Adipose tissue (tissue), 3 donors: ENCODE data around the gene PLEK. TPM values are rescaled to one million over a fixed set of nuclear protein-coding genes. Genes with fewer than 3 reads are reported as not detected.

Experiments used
- H3K27ac ChIP-seq: one replicate; pipeline ENCODE4 v1.5.1; 2013; ENCODE audit warnings: low read depth, low read length
- WGBS, 3 donors: extraction: QIAGEN DNeasy Blood & Tissue Kit; methylation state at CpG; one replicate each; pipeline ENCODE4 v1.1.7; 2013; 5-methylcytosine and 5-hydroxymethylcytosine counted together
- polyA plus RNA-seq, 3 donors: library from polyadenylated mRNA; stranded (reverse); fragments of 200-250 nt; gene quantifications; one replicate each; pipeline ENCODE4 v1.2.3, GENCODE V29; 2013
- donor health status: healthy with polysubstance abuse.
- donor health status: Bipolar disorder and iron deficiency.
- donor health status: healthy.

Gene PLEK, protein sequence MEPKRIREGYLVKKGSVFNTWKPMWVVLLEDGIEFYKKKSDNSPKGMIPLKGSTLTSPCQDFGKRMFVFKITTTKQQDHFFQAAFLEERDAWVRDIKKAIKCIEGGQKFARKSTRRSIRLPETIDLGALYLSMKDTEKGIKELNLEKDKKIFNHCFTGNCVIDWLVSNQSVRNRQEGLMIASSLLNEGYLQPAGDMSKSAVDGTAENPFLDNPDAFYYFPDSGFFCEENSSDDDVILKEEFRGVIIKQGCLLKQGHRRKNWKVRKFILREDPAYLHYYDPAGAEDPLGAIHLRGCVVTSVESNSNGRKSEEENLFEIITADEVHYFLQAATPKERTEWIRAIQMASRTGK
- polyA plus RNA-seq, result 10 to 100 TPM in 2 of 3 donors, 1 to 10 TPM in 1; 1.6 to 52.2 (median 18.2) TPM

DNA sequence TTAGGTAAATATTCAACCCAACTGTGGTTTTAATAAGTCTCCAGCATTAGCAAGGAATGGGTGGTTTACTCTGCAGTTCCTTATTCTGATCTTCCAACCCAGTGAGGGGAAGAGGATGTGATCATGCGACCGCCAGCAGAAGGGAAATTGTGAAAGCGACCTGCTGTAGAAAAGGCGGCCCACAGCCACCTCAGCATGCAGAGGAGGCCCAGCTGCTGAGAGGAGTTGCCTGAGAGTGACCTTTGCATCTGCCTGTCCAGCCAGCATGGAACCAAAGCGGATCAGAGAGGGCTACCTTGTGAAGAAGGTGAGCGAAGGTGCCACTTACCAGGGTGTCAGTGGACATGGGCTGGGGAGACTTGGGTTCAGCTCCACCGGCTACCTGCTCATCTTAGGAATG lies at the start of gene PLEK:
Gene PLEK (plus strand): TSS at position 196 of the 400 bp plus-strand sequence. CDS start 70 bp downstream, at position 266.
- 53 to 84% (median 56%) methylated on average over 7 of the region's 7 CpGs for WGBS, 3 donors
- no peak within 1 kb of the TSS for H3K27ac ChIP-seq

DNA sequence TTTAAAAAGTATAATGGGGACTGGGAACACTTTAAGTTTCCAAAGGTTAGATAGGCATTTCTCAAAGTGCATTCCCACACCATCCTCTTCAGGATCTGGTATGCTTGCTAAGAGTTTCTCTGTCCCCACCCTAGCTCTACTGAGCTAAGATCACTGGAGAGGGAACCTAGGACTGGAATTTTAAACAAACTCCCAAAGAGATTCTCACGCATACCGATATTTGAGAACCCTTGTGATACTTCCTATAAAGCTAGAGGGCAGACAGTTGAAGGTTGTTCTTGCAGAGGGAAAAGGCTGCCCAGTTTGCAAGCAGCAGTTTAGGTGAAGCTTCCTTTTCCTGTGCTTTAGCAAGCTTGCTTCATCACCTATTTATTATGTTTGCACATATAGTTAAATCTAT lies 49.0 kb upstream of the PLEK start:
- no peak overlapping the region for H3K27ac ChIP-seq
- 46 to 70% (median 58%) methylated on average over 2 of the region's 2 CpGs for WGBS, 3 donors

DNA sequence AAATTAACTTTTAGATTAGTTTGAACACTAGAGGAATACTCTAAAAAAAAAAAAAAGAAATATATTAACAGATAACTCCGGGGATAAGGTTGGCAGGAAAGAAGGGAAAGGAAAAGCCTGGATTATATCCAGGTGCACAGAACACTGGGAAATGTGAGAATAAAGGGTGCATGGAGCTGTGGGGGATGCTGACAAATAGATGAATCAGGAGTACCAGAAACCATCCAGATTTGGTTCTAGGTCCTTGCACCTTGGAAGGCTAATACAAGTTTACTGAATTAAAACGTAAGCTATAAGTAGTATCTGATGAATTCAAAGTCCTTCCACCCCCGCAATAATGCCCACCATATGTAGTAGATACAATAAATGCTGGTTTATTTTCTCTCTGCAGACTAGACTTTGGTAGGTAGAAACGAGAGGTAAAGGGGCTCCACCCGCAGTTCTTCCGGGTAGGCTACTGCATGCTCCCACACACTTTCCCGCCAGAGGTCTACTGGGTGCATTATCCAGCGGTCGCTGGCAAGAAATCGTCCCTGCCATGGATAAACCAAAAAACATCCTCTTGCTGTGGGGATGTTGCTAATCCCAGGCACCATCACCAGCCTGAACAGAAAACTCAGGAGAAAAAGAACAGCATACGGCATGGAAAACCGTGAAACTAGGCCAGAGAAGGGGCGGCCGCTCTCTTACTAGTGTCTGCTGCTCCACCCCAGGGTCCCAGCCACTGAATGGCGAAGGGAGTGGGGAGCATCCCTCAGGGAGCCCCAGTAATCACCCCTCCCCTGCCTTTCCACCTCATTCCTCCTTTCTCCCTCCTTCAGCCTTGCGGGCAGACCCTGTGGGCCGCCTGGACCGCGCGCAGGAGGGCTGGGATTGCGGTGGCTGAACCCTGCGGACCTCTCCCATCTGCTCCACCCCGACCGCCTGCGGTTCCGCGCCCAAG lies 46.8 kb upstream of the PLEK start:
- H3K27ac ChIP-seq, result peak overlapping the region; percentile 83
- WGBS, 3 donors, result 24 to 35% (median 32%) methylated on average over 27 of the region's 27 CpGs

DNA sequence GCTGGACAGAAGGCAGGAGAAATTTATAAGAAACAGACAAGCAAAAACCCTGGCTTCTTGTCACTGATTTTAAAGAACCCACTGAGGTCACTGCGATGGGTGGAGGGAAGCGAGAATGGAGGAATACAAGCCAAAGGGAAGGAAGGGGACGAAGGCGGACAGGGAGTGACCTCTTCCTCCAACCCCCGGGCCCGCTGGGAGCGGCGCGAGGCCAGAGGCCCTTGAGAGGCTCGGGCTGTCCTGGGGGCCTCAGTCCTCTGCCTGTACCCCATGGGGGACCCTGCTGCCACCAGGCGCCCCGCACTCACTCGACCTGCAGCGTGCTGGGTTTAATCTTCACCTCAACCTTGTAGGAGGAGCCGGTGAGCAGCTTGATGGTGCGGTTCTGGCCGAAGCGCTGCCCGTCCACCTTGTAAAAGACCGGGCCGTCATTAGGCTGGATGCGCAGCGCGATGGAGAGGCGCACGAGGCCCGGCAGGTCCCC lies 46.1 kb upstream of the PLEK start:
- WGBS, 3 donors, result 0 to 2% (median 1%) methylated on average over 27 of the region's 27 CpGs
- H3K27ac ChIP-seq, result peak overlapping the region; percentile 83

DNA sequence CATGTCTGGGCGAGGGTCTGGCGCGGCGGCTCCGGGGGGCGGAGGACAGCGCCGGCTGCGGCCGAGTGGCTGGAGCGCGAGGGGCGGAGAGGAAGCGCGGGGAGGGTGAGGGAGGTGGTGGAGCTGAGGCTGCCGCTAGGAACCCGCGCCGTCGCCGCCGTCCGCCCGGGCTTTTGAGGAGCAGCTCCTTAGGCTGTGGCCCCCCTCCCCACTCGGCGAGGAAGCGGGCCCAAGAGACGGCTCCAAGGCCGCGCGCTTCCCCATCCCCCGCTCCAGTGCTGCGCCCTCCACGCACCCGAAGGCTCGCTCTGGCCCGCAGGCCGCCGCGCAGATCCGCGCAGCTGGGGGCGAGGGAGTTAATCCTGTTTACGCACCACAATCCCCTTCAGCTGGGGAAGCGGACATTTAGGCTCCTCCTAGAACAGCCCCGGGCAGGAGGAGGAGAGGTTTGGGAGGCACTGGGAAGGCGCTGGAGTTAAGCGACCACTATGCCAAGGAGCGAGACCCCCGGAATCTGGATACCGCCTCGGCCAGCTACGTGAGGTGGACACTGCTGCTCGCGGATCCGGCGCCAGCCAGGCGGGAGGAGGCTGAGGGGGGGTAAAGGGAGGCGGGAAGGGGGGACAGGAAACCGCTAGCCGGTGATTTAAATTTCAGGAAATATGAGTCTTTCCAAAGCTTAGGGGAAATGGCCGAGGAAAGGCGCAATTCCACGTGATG lies 45.5 kb upstream of the PLEK start, which contains the start of gene CNRIP1:
Gene CNRIP1 (minus strand): TSS at position 552 of the 720 bp plus-strand sequence. CDS start 549 bp downstream, at position 3.
- peak within 1 kb of the TSS; percentile 88 for H3K27ac ChIP-seq
- WGBS, 3 donors, result 1% methylated on average over 55 to 64 of the region's 64 CpGs

DNA sequence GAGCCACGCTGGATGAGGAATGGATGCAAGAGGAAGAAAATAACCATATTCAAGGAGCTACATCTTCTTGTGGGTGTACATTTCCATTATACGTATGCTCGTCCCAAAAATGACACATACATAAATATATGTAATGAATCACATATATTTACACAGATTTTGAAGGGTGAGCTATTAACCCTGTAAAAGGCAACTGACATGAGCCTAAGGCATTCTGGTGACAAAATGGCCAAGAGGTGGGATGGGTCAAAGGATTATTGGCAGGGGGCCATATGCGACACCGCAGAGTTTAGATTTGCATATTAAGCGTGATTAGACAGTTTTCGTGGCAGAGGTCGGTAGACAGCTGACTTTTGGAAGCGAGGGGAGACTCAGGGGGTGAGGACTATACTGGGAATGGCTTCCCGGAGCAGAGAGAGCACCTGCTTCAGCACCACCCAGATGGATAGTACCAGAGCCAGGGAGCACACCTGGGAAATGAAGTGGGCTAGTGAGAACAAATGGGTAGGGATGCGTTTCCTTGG lies 44.9 kb upstream of the PLEK start:
- WGBS, 3 donors, result 4 to 5% (median 5%) methylated on average over 11 of the region's 11 CpGs
- no peak overlapping the region for H3K27ac ChIP-seq

DNA sequence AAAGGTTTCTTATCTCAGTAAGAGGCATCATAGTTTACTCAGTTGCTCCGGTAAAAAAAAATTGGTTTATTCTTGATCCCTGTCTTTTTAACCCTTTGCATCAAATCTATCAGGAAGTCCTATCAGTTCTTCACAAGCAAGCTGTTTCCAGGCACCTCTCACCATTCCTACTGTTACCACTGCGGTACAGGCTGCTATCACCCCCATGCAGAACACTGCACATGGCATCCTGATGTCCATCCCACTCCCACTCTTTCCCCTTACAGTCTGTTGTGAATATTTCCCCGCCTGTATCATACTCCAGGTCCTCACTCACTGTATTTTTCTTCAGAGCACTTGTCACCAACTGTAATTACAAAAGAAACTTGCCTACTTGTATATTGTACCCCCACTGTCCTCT lies 40.0 kb upstream of the PLEK start:
- 71 to 88% (median 87%) methylated on average over 3 of the region's 3 CpGs for WGBS, 3 donors
- H3K27ac ChIP-seq, result no peak overlapping the region

DNA sequence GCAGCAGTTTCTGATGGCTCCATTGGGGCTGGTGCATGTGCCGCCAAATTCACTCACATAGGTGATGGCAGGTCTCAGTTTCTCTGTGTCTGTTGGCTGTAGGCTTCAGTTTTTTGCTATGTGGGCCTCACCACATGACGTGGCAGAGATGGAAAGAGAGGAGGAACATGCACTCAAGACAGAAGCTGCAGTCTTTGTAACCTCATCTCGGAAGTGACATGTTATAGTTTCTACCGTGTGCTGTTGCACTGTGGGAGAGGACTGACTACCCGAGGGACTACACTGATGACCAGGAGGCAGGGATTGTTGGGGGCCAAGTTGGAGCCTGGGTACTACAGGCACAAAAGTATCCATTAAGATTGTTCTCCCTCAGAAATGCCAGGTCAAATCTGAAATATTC lies 36.2 kb upstream of the PLEK start:
- 62 to 79% (median 70%) methylated on average over 5 of the region's 5 CpGs for WGBS, 3 donors
- H3K27ac ChIP-seq, result no peak overlapping the region

DNA sequence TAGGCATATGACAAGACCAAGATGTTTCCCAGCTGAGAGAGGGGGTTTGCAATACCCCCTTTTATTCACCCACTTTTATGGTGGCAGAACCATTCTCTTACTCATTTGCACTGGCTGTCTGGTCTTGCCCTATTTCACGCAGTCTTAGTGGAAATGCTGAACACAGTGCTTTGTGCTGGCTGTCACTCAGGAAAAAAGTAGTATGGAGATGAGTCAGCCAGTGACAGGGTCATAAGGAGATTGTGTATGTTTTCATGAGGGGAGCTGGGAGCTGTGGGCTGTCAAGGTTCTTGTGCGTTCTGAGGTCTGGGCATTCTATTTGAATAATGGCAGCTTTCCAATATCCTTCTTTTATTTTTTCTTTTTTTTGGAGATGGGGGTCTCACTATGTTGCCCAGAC lies 34.4 kb upstream of the PLEK start:
- 75 to 89% (median 76%) methylated on average over 2 of the region's 2 CpGs for WGBS, 3 donors

DNA sequence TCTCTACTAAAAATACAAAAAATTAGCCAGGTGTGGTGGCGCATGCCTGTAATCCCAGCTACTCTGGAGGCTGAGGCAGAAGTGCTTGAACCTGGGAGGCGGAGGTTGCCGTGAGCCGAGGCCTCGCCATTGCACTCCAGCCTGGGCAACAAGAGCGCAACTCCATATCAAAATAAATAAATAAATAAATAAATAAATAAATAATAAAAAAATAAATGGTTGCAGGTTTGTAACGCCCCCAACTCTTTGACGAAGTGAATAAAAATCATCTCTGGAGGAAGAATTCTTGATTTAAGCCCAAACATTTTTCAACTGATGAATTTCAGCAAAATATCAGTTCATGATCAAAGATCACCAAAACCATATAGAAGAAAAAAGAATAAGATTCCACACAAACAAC lies 32.1 kb upstream of the PLEK start:
- H3K27ac ChIP-seq, result no peak overlapping the region
- WGBS, 3 donors, result 86 to 91% (median 91%) methylated on average over 8 of the region's 8 CpGs

More for the DNA sequence above, 34.4 kb upstream of the PLEK start:
- no peak overlapping the region for H3K27ac ChIP-seq

DNA sequence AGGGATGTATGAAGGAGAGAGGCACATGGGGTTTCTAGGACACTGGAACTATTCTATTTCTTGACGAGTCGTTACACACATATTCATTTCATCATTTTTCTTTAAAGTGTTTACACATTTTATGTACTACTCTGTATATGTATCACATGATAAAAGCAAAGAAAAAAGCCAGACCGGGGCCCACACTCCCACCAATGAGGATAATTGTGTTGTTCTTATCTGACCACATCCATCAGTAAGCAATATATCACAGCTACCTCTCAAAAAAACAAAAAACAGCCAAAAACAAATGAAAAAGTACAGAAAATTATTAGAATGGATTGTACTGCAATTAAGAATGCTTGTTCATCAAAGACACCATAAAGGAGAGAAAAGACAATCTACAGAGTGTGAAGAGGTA lies 31.2 kb upstream of the PLEK start:
- WGBS, 3 donors, result 57 to 73% (median 62%) methylated on average over 3 of the region's 3 CpGs

DNA sequence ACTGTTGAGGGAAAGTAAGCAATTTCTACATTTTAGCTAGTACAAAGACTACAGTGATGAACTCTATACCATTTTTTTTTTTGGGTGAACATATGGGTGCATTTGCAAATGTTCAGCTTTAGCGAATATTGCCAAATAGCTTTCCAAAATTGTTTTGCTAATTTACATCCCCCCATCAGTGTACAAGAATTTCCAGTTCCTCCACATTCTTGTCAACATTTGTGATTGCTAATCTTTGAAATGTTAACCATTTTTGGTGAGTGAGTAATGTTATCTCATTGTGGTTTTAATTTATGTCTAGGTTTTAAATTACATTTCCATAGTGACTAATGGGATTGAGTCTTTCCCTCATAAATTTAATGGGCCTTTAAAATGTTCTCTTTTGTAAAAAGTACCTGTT lies 28.9 kb upstream of the PLEK start:
- 71 to 94% (median 88%) methylated on average over 1 of the region's 1 CpG for WGBS, 3 donors

More for the DNA sequence above, 31.2 kb upstream of the PLEK start:
- no peak overlapping the region for H3K27ac ChIP-seq

DNA sequence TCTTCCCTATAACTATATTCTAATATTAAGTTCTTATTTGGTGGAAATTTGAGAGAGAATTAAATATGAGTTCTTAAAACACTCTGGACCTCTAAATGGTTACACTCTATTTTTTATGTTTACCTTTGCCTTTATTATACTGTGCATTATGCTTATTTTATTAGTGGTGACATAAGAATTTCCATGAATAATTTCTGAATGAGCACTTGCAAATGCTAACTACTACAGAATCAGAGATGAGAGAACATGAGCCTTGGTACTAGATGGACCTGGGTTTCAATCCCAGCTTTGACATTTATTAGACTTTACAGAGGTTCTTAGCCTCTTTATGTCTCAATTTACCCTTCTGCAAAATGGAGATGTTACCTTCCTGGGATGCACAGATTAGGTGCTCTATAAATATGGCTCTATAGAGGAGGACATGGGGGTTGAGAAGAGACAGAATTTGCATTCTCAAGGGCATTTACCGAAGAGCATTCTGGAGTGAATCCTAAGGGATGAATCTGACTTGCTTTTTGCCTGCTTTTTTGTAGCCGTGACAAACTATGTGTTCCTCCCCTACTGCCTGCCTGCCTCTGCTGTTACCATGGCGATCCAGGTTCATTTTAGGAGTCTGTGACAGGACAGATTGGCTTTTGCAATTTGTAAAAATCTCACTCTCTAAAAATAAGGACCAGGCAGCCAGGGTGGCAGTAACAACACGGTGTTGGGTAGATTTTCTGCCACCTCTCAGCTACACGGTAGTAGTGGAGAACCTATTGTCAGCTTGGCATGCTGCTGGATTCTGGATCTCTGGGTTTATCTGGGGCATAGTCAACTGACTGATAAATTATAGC lies 24.6 kb upstream of the PLEK start:
- H3K27ac ChIP-seq, result no peak overlapping the region
- 43 to 70% (median 57%) methylated on average over 5 of the region's 5 CpGs for WGBS, 3 donors

More for the DNA sequence above, 28.9 kb upstream of the PLEK start:
- no peak overlapping the region for H3K27ac ChIP-seq

DNA sequence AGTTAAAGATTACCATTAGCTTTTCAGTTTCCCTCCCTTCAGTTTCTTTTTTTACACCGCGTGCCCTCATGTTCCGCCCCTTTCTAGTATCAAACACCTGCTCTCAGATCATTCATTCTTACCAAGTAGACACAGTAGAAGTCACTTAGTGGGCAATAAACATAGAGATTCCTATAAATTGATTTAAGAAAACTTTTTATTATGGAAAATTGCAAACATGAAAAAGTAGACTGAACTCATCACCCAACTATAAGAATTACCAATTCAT lies 24.1 kb upstream of the PLEK start:
- H3K27ac ChIP-seq, result no peak overlapping the region
- WGBS, 3 donors, result 57 to 96% (median 89%) methylated on average over 3 of the region's 3 CpGs

DNA sequence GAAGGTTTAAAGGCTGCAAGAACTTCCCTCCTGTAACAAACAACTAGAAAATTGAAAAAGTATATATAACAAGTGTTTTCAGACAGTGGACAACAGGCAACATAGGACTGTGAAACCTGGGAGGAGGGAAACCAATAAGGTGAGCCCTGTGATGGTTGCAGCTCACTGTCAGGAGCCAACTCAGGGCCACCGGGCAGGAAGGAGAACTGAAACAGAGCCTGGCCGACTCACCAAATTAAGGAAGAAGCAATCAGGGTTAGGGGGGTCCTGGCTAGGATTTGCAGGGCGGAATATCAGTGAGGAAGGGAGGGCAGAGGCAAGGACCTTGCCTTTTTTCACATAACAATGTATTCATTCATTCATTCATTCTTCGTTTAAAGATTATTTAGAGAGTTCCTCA lies 23.5 kb upstream of the PLEK start:
- 55 to 67% (median 58%) methylated on average over 4 of the region's 4 CpGs for WGBS, 3 donors
- H3K27ac ChIP-seq, result no peak overlapping the region

DNA sequence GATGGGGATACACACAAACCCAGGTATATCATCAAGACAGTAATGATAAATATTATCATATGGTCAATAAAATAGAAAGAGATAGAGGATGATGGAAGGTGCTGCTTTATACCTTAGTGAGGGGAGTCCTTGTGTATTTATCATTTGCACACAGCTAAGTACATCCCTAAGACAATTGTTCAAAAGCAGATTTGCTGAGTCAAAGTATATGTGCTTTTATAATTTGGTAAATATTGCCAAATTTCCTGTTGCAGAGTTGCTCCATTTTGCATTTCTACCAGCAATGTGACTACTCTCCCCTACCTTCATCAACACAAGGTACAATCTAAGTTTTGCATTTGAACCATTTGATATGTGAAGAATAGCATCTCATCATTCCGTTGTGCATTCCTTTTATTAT lies 22.6 kb upstream of the PLEK start:
- WGBS, 3 donors, result 74 to 89% (median 76%) methylated on average over 1 of the region's 1 CpG
- H3K27ac ChIP-seq, result no peak overlapping the region

DNA sequence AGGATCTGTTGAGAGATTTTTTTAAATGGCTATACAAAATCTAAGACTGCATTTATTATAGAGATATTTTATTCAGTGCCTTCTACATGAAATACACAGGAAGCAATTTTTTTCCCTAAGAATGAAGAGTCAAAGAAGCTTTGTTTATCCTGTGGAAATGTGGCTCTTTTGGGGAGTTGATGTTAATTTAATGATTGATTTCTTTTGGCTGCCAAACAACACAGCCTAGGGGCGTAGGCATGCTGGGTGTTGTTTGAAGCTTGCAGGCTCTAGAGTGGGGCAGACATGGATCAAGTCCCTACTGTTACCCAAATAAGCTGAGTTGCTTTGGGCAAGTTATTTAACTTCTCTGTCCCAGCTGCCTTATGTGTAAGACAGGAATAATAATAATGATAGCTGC lies 21.1 kb upstream of the PLEK start:
- 71 to 76% (median 73%) methylated on average over 1 of the region's 1 CpG for WGBS, 3 donors
- H3K27ac ChIP-seq, result no peak overlapping the region
